Mucosa of descending colon (tissue), 3 donors: Measurements from ENCODE around the gene UHRF2. TPM values are rescaled to one million over a fixed set of nuclear protein-coding genes. Genes with fewer than 3 reads are reported as not detected.

ENCODE experiments used
- ATAC-seq: fragments of 200-7000 bp; cut with Tn5 transposase; one replicate; pipeline ENCODE4 v1.9.1; 2020; ENCODE audit warnings: mild to moderate bottlenecking, moderate library complexity
- DNase-seq, 3 donors: peaks; one replicate each; pipeline ENCODE4 v3.0.0-alpha.2; 2020
- H3K36me3 ChIP-seq: fragments of 200-600 bp; one replicate; pipeline ENCODE4 v1.8.0; 2021; ENCODE audit warnings: low read depth, mild to moderate bottlenecking
- H3K4me1 ChIP-seq: fragments of 200-600 bp; one replicate; pipeline ENCODE4 v1.8.0; 2021; ENCODE audit warnings: low read depth, mild to moderate bottlenecking
- H3K4me3 ChIP-seq: fragments of 200-600 bp; one replicate; pipeline ENCODE4 v1.8.0; 2021; ENCODE audit warnings: mild to moderate bottlenecking
- H3K9me3 ChIP-seq: fragments of 200-600 bp; one replicate; pipeline ENCODE4 v1.8.0; 2021; ENCODE audit warnings: mild to moderate bottlenecking
- CTCF ChIP-seq: fragments of 200-600 bp; IDR thresholded peaks from one replicate; pipeline ENCODE4 v1.8.0; 2022; ENCODE audit warnings: antibody characterized with exemption, mild to moderate bottlenecking
- intact Hi-C, 2 donors: fragments of 100-400 bp; cut with DNase I in 1 of 2; cut with micrococcal nuclease in 1 of 2; formaldehyde crosslinking; loops; one replicate each; pipeline versions ENCODE4 v1.11.0 to v1.11.1; 2022; cut with DNase I, micrococcal nuclease
- total RNA-seq, 3 donors: library from RNA; stranded (reverse); fragmentation: NEBNext Ultra II Directional in 2 of 3; extraction: Animal tissue kit (Norgen Biotek cat#: 25700) in 2 of 3; gene quantifications; one replicate each; pipeline versions ENCODE4 v1.2.1 to v1.2.4, GENCODE V29; 2021 to 2023
- donor health status: DM: no; HTN: no; CAD: no; lungs with moderate emphysema.
- donor health status: DM: no; HTN: no; CAD: no.
- donor health status: DM: no; HTN: yes; CAD: no.

The UHRF2 gene
- total RNA-seq, 3 donors from 2014 or later = 28.1 to 42.0 (median 37.9) TPM

GRCh38 chr9:6543204-6543603 is 130.2 kb downstream of the UHRF2 start:
- H3K9me3 ChIP-seq = no peaks in the 10 kb centered on the region
- intact Hi-C loops = no loop called here
- no peak for TF ChIP-seq CTCF

DNA sequence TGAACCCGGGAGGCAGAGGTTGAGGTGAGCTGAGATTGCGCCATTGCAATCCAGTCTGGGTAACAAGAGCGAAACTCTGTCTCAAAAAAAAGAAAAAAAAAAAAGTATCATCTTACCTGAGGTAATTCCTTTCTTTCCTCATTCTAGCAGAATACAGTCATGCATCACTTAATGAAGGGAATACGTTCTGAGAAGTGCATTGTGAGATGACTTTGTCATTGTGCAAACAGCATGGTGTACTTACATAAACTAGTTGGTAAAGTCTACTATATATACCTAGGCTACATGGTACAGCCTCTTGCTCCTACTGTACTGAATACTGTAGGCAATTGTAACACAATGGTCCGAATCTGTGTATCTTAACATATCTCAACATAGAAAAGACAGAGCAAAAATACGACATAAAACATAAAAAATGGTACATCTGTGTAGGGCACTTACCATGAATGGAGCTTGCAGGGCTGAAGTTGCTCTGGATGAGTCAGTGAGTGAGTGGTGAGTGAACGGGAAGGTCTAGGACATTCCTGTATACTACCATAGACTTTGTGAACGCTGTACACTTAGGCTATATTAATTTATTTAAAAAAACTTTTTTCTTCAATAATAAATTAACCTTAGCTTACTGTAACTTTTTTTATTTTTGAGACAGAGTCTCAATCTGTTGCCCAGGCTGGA is 132.2 kb downstream of the UHRF2 start:
- H3K4me3 ChIP-seq = no peak overlapping the region

More at GRCh38 chr9:6543204-6543603, 130.2 kb downstream of the UHRF2 start:
- DNase-seq (no peak), ATAC-seq (no peak)
- H3K4me1 ChIP-seq = no peaks in the 10 kb centered on the region
- H3K36me3 ChIP-seq = no peaks in the 10 kb centered on the region
- H3K4me3 ChIP-seq = no peak overlapping the region

DNA sequence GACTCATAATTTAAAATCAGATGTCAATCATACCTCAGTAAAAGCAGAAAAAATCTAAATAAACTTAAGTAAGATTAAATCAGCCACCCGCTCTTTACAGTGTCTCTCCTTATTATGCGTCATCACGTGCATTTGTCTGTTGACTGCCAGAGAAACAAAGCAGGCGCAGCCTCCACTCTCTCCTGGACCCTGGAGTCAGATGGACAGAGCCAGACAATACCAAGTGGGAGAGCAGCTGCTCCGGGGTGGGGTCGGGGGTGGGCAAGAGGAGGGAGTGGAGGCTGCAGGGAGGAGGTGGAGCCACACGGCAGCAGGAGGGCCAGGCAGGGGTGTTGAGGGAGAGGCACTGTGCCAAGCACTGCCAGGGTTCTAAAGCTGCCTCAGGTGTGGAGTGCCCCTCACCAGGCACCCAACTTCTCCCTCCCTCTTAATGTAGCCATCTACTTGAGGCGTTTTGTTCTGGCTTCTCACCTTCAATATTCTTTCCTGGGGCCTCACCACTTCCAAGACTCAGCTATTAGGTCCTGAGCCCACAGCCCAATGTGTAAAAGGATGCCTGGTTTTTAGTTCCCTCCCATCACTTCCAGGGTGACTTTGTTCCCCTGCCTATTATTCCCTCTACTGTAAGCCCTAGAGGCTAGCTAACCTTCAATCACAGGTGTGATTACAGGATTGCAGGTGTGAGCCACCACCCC is 136.3 kb downstream of the UHRF2 start:
- ATAC-seq (no peak), DNase-seq (no peak)
- Histone ChIP-seq H3K4me3 (no peak overlapping the region), H3K36me3 (no peaks in the 10 kb centered on the region), H3K9me3 (no peaks in the 10 kb centered on the region), H3K4me1 (no peaks in the 10 kb centered on the region)
- no peak for TF ChIP-seq CTCF
- intact Hi-C loops = no loop called here

More for the DNA sequence above, 132.2 kb downstream of the UHRF2 start:
- Histone ChIP-seq H3K9me3 (no peaks in the 10 kb centered on the region), H3K36me3 (no peaks in the 10 kb centered on the region), H3K4me1 (no peaks in the 10 kb centered on the region)
- TF ChIP-seq CTCF = no peak
- no peak for DNase-seq
- no peak for ATAC-seq
- intact Hi-C loops = no loop called here

DNA sequence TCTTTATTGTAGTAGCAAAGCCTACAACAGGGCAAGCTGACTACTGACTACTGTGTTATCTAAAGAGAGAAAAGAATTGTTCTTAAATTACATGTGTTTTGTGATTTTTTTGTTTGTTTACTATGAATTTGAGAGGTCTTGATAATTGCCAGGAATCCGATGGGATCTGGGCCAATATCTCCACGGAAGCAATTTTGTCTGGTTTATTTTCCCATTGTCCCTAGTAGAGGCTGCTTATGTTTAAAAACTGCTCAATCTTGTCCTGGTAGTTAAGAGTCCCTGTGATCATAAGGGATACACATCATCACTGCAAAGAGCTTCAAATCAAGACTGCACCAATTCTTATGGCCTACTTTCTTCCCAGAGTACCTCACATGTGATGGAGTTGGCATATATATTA is 138.1 kb downstream of the UHRF2 start:
- TF ChIP-seq CTCF = no peak
- no peak for ATAC-seq
- no peaks in the 10 kb centered on the region for H3K36me3 ChIP-seq
- intact Hi-C loops = no loop called here
- DNase-seq = no peak
- H3K9me3 ChIP-seq = no peaks in the 10 kb centered on the region
- no peak overlapping the region for H3K4me3 ChIP-seq
- peaks cover 3% of the 10 kb centered on the region for H3K4me1 ChIP-seq

- no peak for TF ChIP-seq CTCF
- Histone ChIP-seq H3K4me3 (no peak overlapping the region), H3K9me3 (no peaks in the 10 kb centered on the region), H3K36me3 (no peaks in the 10 kb centered on the region), H3K4me1 (peaks cover 5% of the 10 kb centered on the region)
- intact Hi-C loops = no loop called here
- DNase-seq (no peak), ATAC-seq (no peak)
Measured at GRCh38 chr9:6552033-6552432, 139.0 kb downstream of the UHRF2 start.
